ENCODE measurements around the gene IFIT1.

DNA sequence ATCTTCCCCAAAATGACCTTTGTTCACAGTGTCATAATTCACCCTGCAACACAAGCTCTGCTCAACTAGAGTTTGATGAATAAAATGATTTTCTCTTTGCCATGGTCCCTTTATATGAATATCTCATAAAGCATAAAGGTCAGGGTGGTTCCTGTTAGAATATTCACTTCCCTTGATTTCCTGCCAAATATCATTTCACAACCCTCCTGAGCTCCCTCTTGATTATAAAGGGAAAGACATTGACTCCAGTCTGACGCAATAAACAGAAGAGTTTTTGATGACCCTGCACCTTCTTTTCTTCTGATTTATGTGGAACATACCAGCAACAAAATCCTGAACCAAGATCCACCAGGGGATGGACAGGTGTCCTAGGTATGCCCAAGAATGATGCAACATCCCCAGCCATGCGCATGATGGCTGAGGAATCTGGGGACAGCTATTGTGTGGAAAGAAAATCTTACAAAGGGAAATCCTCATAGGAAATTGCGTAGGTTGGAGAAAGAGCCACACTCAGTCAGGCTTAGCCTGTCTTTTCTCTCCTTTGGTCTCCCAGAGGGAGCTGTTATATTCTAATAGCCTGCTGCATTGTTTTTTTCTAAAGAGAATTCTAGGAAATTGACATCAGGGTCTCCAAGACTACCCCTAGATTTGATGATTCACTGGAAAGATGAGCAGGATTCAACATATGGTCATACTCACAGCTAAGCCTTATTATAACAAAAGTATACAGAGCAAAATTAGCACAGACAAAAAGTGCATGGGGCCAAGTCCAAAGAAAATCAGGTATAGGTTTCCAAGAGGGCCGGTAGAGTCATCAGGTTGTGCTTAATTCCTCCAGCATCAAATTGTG lies 45.8 kb upstream of the IFIT1 start:
- TF ChIP-seq, protein P1, sequence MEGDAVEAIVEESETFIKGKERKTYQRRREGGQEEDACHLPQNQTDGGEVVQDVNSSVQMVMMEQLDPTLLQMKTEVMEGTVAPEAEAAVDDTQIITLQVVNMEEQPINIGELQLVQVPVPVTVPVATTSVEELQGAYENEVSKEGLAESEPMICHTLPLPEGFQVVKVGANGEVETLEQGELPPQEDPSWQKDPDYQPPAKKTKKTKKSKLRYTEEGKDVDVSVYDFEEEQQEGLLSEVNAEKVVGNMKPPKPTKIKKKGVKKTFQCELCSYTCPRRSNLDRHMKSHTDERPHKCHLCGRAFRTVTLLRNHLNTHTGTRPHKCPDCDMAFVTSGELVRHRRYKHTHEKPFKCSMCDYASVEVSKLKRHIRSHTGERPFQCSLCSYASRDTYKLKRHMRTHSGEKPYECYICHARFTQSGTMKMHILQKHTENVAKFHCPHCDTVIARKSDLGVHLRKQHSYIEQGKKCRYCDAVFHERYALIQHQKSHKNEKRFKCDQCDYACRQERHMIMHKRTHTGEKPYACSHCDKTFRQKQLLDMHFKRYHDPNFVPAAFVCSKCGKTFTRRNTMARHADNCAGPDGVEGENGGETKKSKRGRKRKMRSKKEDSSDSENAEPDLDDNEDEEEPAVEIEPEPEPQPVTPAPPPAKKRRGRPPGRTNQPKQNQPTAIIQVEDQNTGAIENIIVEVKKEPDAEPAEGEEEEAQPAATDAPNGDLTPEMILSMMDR (IDR thresholded peaks at IDR 0.05; ENCODE audit: poor library complexity, severe bottlenecking), result no peak
- TF ChIP-seq EZH2 (IDR thresholded peaks at IDR 0.05; ENCODE audit: borderline replicate concordance, insufficient read depth, low read length, poor library complexity, severe bottlenecking), result no peak

All from neural cell (in vitro differentiated cells).